K562 (cell line): ENCODE results near the gene ZNF512B. TPM values are rescaled to one million over a fixed set of nuclear protein-coding genes. Genes with fewer than 3 reads are reported as not detected.

Experiments
- ELF4 ChIP-seq: fragments of 450-650 bp; formaldehyde crosslinking; IDR thresholded peaks from 2 replicates; pipeline ENCODE4 v1.4.0; 2022; ENCODE audit warnings: missing genetic modification characterization
- ESRRA ChIP-seq: fragments of 450-650 bp; IDR thresholded peaks from 2 replicates; pipeline ENCODE4 v1.6.1; 2014; ENCODE audit warnings: low read depth, mild to moderate bottlenecking, moderate library complexity, borderline replicate concordance
- ETV1 ChIP-seq: fragments of 450-650 bp; conservative IDR thresholded peaks from 2 replicates; pipeline ENCODE4 v1.6.1; 2016; ENCODE audit warnings: missing genetic modification characterization, control low read depth, low read depth, missing compliant biosample characterization
- GTF2E2 ChIP-seq: fragments of 200-800 bp; sonication (Bioruptor generic); IDR thresholded peaks from 2 replicates; pipeline ENCODE4 v1.6.1; 2016; ENCODE audit warnings: missing genetic modification characterization, missing compliant biosample characterization
- HMGXB4 ChIP-seq: sonication (generic); formaldehyde crosslinking; IDR thresholded peaks from 2 replicates; pipeline ENCODE4 v1.8.1; 2023; ENCODE audit warnings: mild to moderate bottlenecking, missing genetic modification reagents
- KHSRP ChIP-seq: fragments of 450-650 bp; IDR thresholded peaks from 2 replicates; pipeline ENCODE4 v1.6.1; 2017
- MEF2D ChIP-seq: conservative IDR thresholded peaks from 2 replicates; pipeline ENCODE4 v1.6.1; 2016; ENCODE audit warnings: low read depth, missing genetic modification characterization, missing compliant biosample characterization
- MXI1 ChIP-seq: IDR thresholded peaks from 2 replicates; pipeline ENCODE4 v1.6.1; 2011; ENCODE audit warnings: low read depth, mild to moderate bottlenecking, improper control_type of control experiment, low read length
- NR2C2 ChIP-seq, 2 experiments: fragments of 200-800 bp in 1 of 2; sonication (Bioruptor generic) in 1 of 2; sonication (generic) in 1 of 2; formaldehyde crosslinking in 1 of 2; IDR thresholded peaks; 2 replicates each; pipeline versions ENCODE4 v1.6.1 to v1.8.0; 2016 to 2022; ENCODE audit warnings: mild to moderate bottlenecking in 1 of 2, missing compliant biosample characterization in 1 of 2, missing genetic modification characterization in 1 of 2, missing genetic modification reagents in 1 of 2
- NUFIP1 ChIP-seq: fragments of 450-650 bp; IDR thresholded peaks from 2 replicates; pipeline ENCODE4 v1.6.1; 2018; ENCODE audit not compliant: partially characterized antibody
- POLR2B ChIP-seq: fragments of 450-650 bp; IDR thresholded peaks from 2 replicates; pipeline ENCODE4 v1.6.1; 2018; ENCODE audit warnings: low read depth; ENCODE audit not compliant: partially characterized antibody
- RBM14 ChIP-seq: fragments of 200-400 bp; formaldehyde crosslinking; IDR thresholded peaks from 2 replicates; pipeline ENCODE4 v1.6.1; 2018; ENCODE audit warnings: low read depth, mild to moderate bottlenecking, low read length, moderate library complexity, borderline replicate concordance; ENCODE audit not compliant: insufficient read depth
- RBM15 ChIP-seq: fragments of 200-400 bp; formaldehyde crosslinking; IDR thresholded peaks from 2 replicates; pipeline ENCODE4 v1.6.1; 2018; ENCODE audit warnings: mild to moderate bottlenecking, low read length, moderate library complexity; ENCODE audit not compliant: insufficient read depth
- SAP30 ChIP-seq: fragments of 200-600 bp; sonication (generic); IDR thresholded peaks from 2 replicates; pipeline ENCODE4 v1.6.1; 2012; ENCODE audit warnings: borderline replicate concordance, low read depth, mild to moderate bottlenecking, moderate library complexity, low read length, control low read depth, inconsistent platforms; ENCODE audit not compliant: insufficient read depth, poor library complexity, severe bottlenecking
- SMARCC2 ChIP-seq: fragments of 450-650 bp; IDR thresholded peaks from 2 replicates; pipeline ENCODE4 v1.6.1; 2017; ENCODE audit warnings: antibody characterized with exemption, moderate library complexity, mild to moderate bottlenecking, low read depth
- STAT6 ChIP-seq: sonication (generic); formaldehyde crosslinking; IDR thresholded peaks from 2 replicates; pipeline ENCODE4 v1.8.1; 2023; ENCODE audit warnings: mild to moderate bottlenecking, missing genetic modification reagents
- TEAD4 ChIP-seq, 2 experiments: sonication (generic) in 1 of 2; formaldehyde crosslinking in 1 of 2; IDR thresholded peaks; 2 replicates each; pipeline versions ENCODE4 v1.6.1 to v1.8.0; 2012 to 2022; ENCODE audit warnings: borderline replicate concordance in 1 of 2, inconsistent platforms in 1 of 2, low read length in 1 of 2, mild to moderate bottlenecking in 1 of 2, missing genetic modification reagents in 1 of 2
- THRAP3 ChIP-seq: fragments of 450-650 bp; IDR thresholded peaks from 2 replicates; pipeline ENCODE4 v1.6.1; 2016; ENCODE audit warnings: mild to moderate bottlenecking, inconsistent platforms, borderline replicate concordance
- U2AF2 ChIP-seq: fragments of 200-400 bp; formaldehyde crosslinking; optimal IDR thresholded peaks from 2 replicates; pipeline ENCODE3; 2017; ENCODE audit warnings: low read depth, mild to moderate bottlenecking, low read length
- ZFP36 ChIP-seq: fragments of 150-350 bp; IDR thresholded peaks from 2 replicates; pipeline ENCODE4 v1.6.1; 2018; ENCODE audit warnings: low read length, low read depth; ENCODE audit not compliant: partially characterized antibody
- ZNF253 ChIP-seq: fragments of 250-450 bp; sonication (Bioruptor Pico); conservative IDR thresholded peaks from 2 replicates; pipeline ENCODE4 v1.6.1; 2021; ENCODE audit warnings: mild to moderate bottlenecking
- ZNF696 ChIP-seq: fragments of 250-450 bp; sonication (Bioruptor Pico); conservative IDR thresholded peaks from 2 replicates; pipeline ENCODE4 v1.4.0; 2020; ENCODE audit warnings: mild to moderate bottlenecking, moderate library complexity
- polyA plus RNA-seq, 8 experiments: library from polyadenylated mRNA; depleted of rRNA in 4 of 8; stranded (reverse) in 5 of 8; unstranded in 3 of 8; fragments of >200 nt; fragmentation: Nextera tagmentation in 2 of 8; fragmentation: Illumina TruSeq in 1 of 8; extraction: Ambion mirVana in 2 of 8; extraction: Trizol in 1 of 8; gene quantifications; 2 replicates each; pipeline versions ENCODE4 v1.2.1 to v1.2.3, GENCODE V29; 2011 to 2014; ENCODE audit warnings: inconsistent platforms in 1 of 8, missing spikeins in 1 of 8
- total RNA-seq, 7 experiments: library from RNA; depleted of rRNA in 6 of 7; stranded (reverse); fragments of >200 nt in 6 of 7; fragmentation: Illumina TruSeq in 2 of 7; extraction: Trizol in 2 of 7; gene quantifications; 2 replicates each; pipeline versions ENCODE4 v1.2.1 to v1.2.3, GENCODE V29; 2011 to 2021; ENCODE audit warnings: low replicate concordance in 1 of 7

The ZNF512B gene
- total and polyA plus RNA-seq, 9 of the 15 experiments (the other 6 are each of a cell fraction or from before 2014, with no cell fraction given): 0.01 to 27.8 (median 8.2) TPM

- no peak for TF ChIP-seq ZNF696 (CRISPR knock-in tag)
- TF ChIP-seq KHSRP: no peak
- no peak for TF ChIP-seq MXI1
- TF ChIP-seq NR2C2 (CRISPR knock-in tag; IDR thresholded peaks at IDR 0.05): no peak
- TF ChIP-seq NR2C2 (tag; IDR thresholded peaks at IDR 0.05): 0 out of 2 replicates have a peak, but pooled peaks have one; percentile 34
- TF ChIP-seq SMARCC2: no peak
- peak; percentile 45 for TF ChIP-seq POLR2B
- no peak for TF ChIP-seq SAP30
- TF ChIP-seq RBM15: no peak
- no peak for TF ChIP-seq STAT6 (CRISPR knock-in tag)
- TF ChIP-seq ZFP36: no peak
- TF ChIP-seq ESRRA: peak; percentile 53; the same call in 1 of the 2 replicates
- TF ChIP-seq ZNF253 (CRISPR knock-in tag): no peak
- TF ChIP-seq HMGXB4: no peak
- no peak for TF ChIP-seq U2AF2
- TF ChIP-seq MEF2D (tag): no peak
- no peak for TF ChIP-seq THRAP3
- no peak for TF ChIP-seq GTF2E2 (tag)
- no peak for TF ChIP-seq TEAD4 (IDR thresholded peaks at IDR 0.05; ENCODE audit: low read length)
- no peak for TF ChIP-seq TEAD4 (CRISPR knock-in tag; IDR thresholded peaks at IDR 0.05; ENCODE audit: borderline replicate concordance)
- TF ChIP-seq ELF4: no peak
- TF ChIP-seq RBM14: no peak
- no peak for TF ChIP-seq NUFIP1
- 0 out of 2 replicates have a peak, but pooled peaks have one; percentile 13 for TF ChIP-seq ETV1 (tag)
Observed at GRCh38 chr20:63978319-63979228, 8.8 kb upstream of the ZNF512B start (continued).
